Heart left ventricle (tissue), 13 donors: ENCODE results near the gene BMPER.

ENCODE experiments used
- POLR2A ChIP-seq, 2 donors: fragments of 450-650 bp; IDR thresholded peaks; one replicate each; pipeline ENCODE4 v1.6.1; 2017; ENCODE audit warnings: antibody characterized with exemption in 2 of 2, mild to moderate bottlenecking in 2 of 2, moderate library complexity in 2 of 2
- TF ChIP-seq, protein P1 (sequence below), 12 donors: fragments of 200-600 bp; sonication (generic) in 4 of 12; IDR thresholded peaks; one replicate each; pipeline versions ENCODE4 v1.5.0 to v1.8.0; 2018 to 2022; ENCODE audit warnings: antibody characterized with exemption in 12 of 12, mild to moderate bottlenecking in 5 of 12
- donor health status: ischemic (EF 13 %, LVEDD 7.1; RV severe dilation, severe dysfunction).
- donor health status: DM: no; HTN: yes; CAD: no.
- donor health status: DM: no; HTN: no; CAD: no.
- donor health status: ischemic (EF 25% LVEDD 6.9; RV normal size, moderate dysfunction).
- donor health status: ischemic (EF 25% LVEDD 5.7; RV mildly dilated, moderate dysfunction).
- donor health status: ischemic (EF 35%, LVEDD 5.7; RV mildly dilated, moderate dysfunction).
- donor health status: nonischemic (EF 11% LVEDD 7.7; RV severe dilation, severe dysfunction).
- donor health status: DM: yes; HTN: yes; CAD: no.
- donor health status: PGD.
- donor health status: ischemic (EF 29% LVEDD 5.4; RV normal size, mild dysfunction).
- donor health status: nonischemic (EF 23%, LVEDD 6.1; RV moderate dilation, normal function).

GRCh38 chr7:34115503-34115902 is 210.2 kb downstream of the BMPER start:
- no peak for TF ChIP-seq POLR2A (IDR thresholded peaks at IDR 0.05)
- TF ChIP-seq, protein P1, sequence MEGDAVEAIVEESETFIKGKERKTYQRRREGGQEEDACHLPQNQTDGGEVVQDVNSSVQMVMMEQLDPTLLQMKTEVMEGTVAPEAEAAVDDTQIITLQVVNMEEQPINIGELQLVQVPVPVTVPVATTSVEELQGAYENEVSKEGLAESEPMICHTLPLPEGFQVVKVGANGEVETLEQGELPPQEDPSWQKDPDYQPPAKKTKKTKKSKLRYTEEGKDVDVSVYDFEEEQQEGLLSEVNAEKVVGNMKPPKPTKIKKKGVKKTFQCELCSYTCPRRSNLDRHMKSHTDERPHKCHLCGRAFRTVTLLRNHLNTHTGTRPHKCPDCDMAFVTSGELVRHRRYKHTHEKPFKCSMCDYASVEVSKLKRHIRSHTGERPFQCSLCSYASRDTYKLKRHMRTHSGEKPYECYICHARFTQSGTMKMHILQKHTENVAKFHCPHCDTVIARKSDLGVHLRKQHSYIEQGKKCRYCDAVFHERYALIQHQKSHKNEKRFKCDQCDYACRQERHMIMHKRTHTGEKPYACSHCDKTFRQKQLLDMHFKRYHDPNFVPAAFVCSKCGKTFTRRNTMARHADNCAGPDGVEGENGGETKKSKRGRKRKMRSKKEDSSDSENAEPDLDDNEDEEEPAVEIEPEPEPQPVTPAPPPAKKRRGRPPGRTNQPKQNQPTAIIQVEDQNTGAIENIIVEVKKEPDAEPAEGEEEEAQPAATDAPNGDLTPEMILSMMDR (IDR thresholded peaks at IDR 0.05), result no peak
